ENCODE results near the gene SFXN5.

The SFXN5 gene

DNA sequence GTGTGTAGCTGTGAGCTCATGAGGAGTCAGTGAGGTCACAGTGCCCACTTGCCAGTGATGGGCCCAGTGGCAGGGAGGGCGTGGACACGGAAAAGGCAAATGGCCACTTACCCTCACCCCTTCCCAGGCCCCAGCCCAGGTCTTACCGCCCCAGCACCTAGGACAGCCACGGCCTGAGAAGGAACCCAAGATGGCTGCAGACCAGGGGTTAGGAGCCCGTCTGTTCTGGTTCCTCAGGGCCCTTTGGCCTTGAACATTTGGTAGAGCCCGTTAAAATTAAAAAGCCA lies 80.1 kb downstream of the SFXN5 start:
- Mint-ChIP-seq H3K4me3 (no peak overlapping the region), H3K27me3 (no peaks in the 10 kb centered on the region), H3K27ac (no peak overlapping the region), H3K4me1 (no peaks in the 10 kb centered on the region), H3K9me3 (no peaks in the 10 kb centered on the region)
- DNase-seq = peak in 1 of 2 donors; percentile 4
- no peak for ATAC-seq

GRCh38 chr2:72990695-72991438 lies 80.6 kb downstream of the SFXN5 start:
- H3K4me3 Mint-ChIP-seq = no peak overlapping the region
- no peaks in the 10 kb centered on the region for H3K9me3 Mint-ChIP-seq
- DNase-seq (peak in 1 of 2 donors; percentile 2), ATAC-seq (no peak)
- no peak overlapping the region for H3K27ac Mint-ChIP-seq
- H3K27me3 Mint-ChIP-seq = no peaks in the 10 kb centered on the region
- no peaks in the 10 kb centered on the region for H3K4me1 Mint-ChIP-seq

- Mint-ChIP-seq H3K9me3 (no peaks in the 10 kb centered on the region), H3K27me3 (no peaks in the 10 kb centered on the region), H3K4me3 (no peak overlapping the region), H3K4me1 (no peaks in the 10 kb centered on the region), H3K27ac (peak overlapping the region in 1 of 2 donors; percentile 89)
- no peak for ATAC-seq
- peak in 1 of 2 donors; percentile 8 for DNase-seq
These were observed 81.5 kb downstream of the SFXN5 start for GRCh38 chr2:72989770-72990556.

GRCh38 chr2:72988726-72989273 lies 82.7 kb downstream of the SFXN5 start:
- H3K9me3 Mint-ChIP-seq = no peaks in the 10 kb centered on the region
- H3K27ac Mint-ChIP-seq = peak overlapping the region in 1 of 2 donors; percentile 12

GRCh38 chr2:72988041-72988440 lies 83.5 kb downstream of the SFXN5 start:
- Mint-ChIP-seq H3K27me3 (no peaks in the 10 kb centered on the region), H3K4me3 (no peak overlapping the region), H3K27ac (no peak overlapping the region), H3K4me1 (no peaks in the 10 kb centered on the region), H3K9me3 (no peaks in the 10 kb centered on the region)
- ATAC-seq (no peak), DNase-seq (no peak)

More at GRCh38 chr2:72988726-72989273, 82.7 kb downstream of the SFXN5 start:
- Mint-ChIP-seq H3K4me1 (no peaks in the 10 kb centered on the region), H3K4me3 (no peak overlapping the region), H3K27me3 (no peaks in the 10 kb centered on the region)
- no peak for DNase-seq
- no peak for ATAC-seq

- no peaks in the 10 kb centered on the region for H3K9me3 Mint-ChIP-seq
- DNase-seq (no peak), ATAC-seq (no peak)
- H3K4me1 Mint-ChIP-seq = no peaks in the 10 kb centered on the region
- H3K27me3 Mint-ChIP-seq = no peaks in the 10 kb centered on the region
- no peak overlapping the region for H3K4me3 Mint-ChIP-seq
- no peak overlapping the region for H3K27ac Mint-ChIP-seq
These were observed 85.4 kb downstream of the SFXN5 start for GRCh38 chr2:72985891-72986683.

- H3K27me3 Mint-ChIP-seq = no peaks in the 10 kb centered on the region
- DNase-seq (no peak), ATAC-seq (no peak)
- peaks cover 2% of the 10 kb centered on the region for H3K4me1 Mint-ChIP-seq
- H3K9me3 Mint-ChIP-seq = no peaks in the 10 kb centered on the region
- no peak overlapping the region for H3K27ac Mint-ChIP-seq
- no peak overlapping the region for H3K4me3 Mint-ChIP-seq
These were observed 86.4 kb downstream of the SFXN5 start for GRCh38 chr2:72985136-72985535.

DNA sequence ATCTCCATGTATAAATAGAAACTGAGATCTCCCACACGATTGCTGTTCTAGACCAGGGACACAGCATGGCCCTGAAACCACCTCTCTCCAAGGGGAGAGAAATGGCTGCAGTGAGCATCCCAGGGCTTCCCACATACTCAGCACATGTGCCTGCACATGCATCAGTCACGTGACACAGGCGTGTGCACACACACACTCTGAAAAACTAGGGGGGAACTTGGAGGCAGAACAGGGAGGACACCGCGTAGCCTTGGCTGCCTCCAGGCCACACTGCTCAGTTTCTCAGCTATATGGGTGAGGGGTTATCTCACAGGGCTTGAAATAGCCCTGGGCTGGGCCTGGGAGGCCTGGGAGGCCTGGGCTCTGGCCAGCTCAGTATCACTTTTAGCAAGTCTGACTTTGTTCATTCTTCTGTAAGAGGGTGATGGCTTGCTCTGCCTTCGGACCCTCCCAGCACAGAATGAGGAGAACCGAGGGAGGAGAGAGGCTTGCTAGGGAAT lies 87.3 kb downstream of the SFXN5 start:
- H3K27ac Mint-ChIP-seq = peak overlapping the region; percentile 28 to 56
- ATAC-seq = peak; percentile 13

DNA sequence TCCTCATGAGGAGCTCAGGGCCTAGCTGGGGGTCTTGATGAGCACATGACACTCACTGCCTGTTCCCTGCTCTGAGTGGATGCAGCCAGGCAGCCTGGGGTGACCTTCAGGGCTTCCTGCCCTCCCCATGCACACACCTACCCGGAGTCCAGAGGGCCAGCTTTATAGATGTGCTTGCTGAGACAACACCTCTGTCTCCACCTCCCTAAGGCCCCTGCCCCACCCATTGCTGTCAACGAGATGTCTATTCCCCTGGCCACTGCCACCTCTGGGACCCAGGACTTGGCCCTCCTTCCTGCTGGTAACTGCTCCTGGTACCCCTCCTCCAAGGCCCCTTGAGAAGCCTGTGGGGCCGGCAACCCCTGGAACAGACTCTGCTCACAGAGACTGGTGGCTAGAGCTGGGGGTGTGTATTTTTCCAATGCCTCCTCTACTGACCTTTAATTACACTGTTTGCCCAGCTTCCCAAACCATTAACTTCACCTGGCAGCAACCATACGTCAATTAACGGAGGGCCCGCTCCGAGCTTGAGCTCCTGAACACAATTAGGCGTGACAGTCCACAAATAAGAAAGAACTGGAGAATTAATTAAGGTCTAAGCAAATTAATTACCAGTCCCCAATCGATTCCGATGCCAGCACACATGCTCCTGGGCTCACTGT lies 87.9 kb downstream of the SFXN5 start:
- Mint-ChIP-seq H3K4me3 (no peak overlapping the region), H3K27ac (peak overlapping the region in 1 of 2 donors; percentile 72), H3K4me1 (peaks cover 6% of the 10 kb centered on the region), H3K27me3 (no peaks in the 10 kb centered on the region), H3K9me3 (no peaks in the 10 kb centered on the region)
- no peak for DNase-seq
- ATAC-seq = peak; percentile 23

More for the DNA sequence above, 87.3 kb downstream of the SFXN5 start:
- no peak for DNase-seq
- H3K4me1 Mint-ChIP-seq = peaks cover 6% of the 10 kb centered on the region
- H3K4me3 Mint-ChIP-seq = no peak overlapping the region
- no peaks in the 10 kb centered on the region for H3K9me3 Mint-ChIP-seq
- H3K27me3 Mint-ChIP-seq = no peaks in the 10 kb centered on the region

DNA sequence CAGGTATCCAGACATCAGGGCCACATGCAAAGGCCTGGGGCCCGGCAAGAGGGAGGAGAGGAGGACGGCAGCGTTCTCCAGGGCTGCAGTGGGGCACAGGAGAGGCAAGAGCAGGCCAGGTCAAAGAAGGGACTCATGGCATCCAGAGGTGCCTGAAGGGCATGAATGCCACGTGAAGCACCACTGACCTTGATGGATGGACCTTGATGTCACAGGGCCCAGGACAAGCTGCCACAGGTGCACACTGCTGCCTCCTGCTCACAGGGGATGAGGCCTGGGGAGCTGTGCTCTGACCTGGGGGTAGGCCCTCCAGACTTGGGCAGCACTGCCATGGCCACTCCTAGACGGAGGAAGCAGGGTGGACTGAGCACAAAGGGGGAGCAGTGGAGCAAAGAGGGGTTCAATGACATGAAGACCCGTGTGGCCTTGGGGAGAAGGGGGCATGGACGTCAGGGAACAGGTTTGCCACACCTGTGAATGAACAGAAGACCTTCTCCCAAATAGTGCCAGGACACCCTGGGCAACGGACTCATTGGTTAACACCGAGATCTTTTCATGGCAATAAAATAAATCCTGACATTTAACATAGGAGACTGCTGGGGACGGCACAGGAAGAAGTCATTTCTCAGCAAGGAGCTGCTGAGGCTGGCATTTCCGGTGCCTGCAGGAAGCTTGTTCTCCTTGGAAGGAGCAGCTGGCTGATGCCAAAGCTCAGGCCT lies 88.6 kb downstream of the SFXN5 start:
- ATAC-seq = no peak
- H3K27ac Mint-ChIP-seq = no peak overlapping the region

GRCh38 chr2:72982219-72982618 lies 89.3 kb downstream of the SFXN5 start:
- Mint-ChIP-seq H3K9me3 (no peaks in the 10 kb centered on the region), H3K4me1 (peaks cover 6% of the 10 kb centered on the region), H3K27ac (no peak overlapping the region), H3K27me3 (no peaks in the 10 kb centered on the region), H3K4me3 (no peak overlapping the region)
- ATAC-seq (no peak), DNase-seq (no peak)

More for the DNA sequence above, 88.6 kb downstream of the SFXN5 start:
- H3K4me3 Mint-ChIP-seq = no peak overlapping the region
- no peak for DNase-seq
- H3K27me3 Mint-ChIP-seq = no peaks in the 10 kb centered on the region
- H3K4me1 Mint-ChIP-seq = peaks cover 6% of the 10 kb centered on the region
- no peaks in the 10 kb centered on the region for H3K9me3 Mint-ChIP-seq

DNA sequence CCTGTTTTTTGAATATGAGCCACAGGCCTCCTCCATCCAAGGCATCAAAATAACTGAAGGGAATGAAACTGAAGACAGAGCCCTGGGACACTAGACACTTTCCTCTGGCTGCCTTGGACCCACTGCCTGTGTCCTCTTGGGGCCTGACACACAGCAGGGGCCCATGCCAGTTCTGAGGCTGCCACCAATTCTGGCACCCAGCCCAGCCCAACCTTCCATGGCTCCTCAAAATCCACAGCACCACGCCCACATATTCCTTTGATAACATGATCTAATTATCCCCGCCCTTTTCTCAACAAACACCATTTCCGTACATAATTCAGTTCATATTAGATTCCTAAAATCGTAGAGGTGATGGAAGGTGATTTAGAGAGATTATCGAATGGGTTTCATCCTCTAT lies 90.0 kb downstream of the SFXN5 start:
- Mint-ChIP-seq H3K27me3 (no peaks in the 10 kb centered on the region), H3K27ac (no peak overlapping the region), H3K4me3 (no peak overlapping the region), H3K4me1 (peaks cover 6% of the 10 kb centered on the region), H3K9me3 (no peaks in the 10 kb centered on the region)
- no peak for ATAC-seq
- DNase-seq = no peak

GRCh38 chr2:72980535-72981217 lies 90.8 kb downstream of the SFXN5 start:
- no peak for ATAC-seq
- H3K4me1 Mint-ChIP-seq = peaks cover 6% of the 10 kb centered on the region
- H3K9me3 Mint-ChIP-seq = no peaks in the 10 kb centered on the region
- no peak for DNase-seq
- no peak overlapping the region for H3K4me3 Mint-ChIP-seq
- H3K27me3 Mint-ChIP-seq = no peaks in the 10 kb centered on the region
- no peak overlapping the region for H3K27ac Mint-ChIP-seq

GRCh38 chr2:72979896-72980295 lies 91.6 kb downstream of the SFXN5 start:
- Mint-ChIP-seq H3K4me3 (no peak overlapping the region), H3K27me3 (no peaks in the 10 kb centered on the region), H3K4me1 (peaks cover 6% of the 10 kb centered on the region), H3K9me3 (no peaks in the 10 kb centered on the region), H3K27ac (no peak overlapping the region)
- no peak for DNase-seq
- ATAC-seq = no peak

Data from stimulated activated naive CD8-positive, alpha-beta T cell treated with anti-CD3 and anti-CD28 coated beads, Interleukin-15, amount 100 ng/mL, for 72 hours (primary cell).